ENCODE results near the gene GSDMA. TPM values are rescaled to one million over a fixed set of nuclear protein-coding genes. Genes with fewer than 3 reads are reported as not detected.

The GSDMA gene
- total RNA-seq, 4 donors from 2014 or later, result 0.65 to 1.1 (median 0.72) TPM; not detected in 1

GRCh38 chr17:39921323-39921722 is 41.5 kb upstream of the GSDMA start:
- TF ChIP-seq, protein P1, sequence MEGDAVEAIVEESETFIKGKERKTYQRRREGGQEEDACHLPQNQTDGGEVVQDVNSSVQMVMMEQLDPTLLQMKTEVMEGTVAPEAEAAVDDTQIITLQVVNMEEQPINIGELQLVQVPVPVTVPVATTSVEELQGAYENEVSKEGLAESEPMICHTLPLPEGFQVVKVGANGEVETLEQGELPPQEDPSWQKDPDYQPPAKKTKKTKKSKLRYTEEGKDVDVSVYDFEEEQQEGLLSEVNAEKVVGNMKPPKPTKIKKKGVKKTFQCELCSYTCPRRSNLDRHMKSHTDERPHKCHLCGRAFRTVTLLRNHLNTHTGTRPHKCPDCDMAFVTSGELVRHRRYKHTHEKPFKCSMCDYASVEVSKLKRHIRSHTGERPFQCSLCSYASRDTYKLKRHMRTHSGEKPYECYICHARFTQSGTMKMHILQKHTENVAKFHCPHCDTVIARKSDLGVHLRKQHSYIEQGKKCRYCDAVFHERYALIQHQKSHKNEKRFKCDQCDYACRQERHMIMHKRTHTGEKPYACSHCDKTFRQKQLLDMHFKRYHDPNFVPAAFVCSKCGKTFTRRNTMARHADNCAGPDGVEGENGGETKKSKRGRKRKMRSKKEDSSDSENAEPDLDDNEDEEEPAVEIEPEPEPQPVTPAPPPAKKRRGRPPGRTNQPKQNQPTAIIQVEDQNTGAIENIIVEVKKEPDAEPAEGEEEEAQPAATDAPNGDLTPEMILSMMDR (IDR thresholded peaks at IDR 0.05), result no peak
- DNase-seq (ENCODE audit: low spot score), result no peak
- no peak for ATAC-seq (ENCODE audit: low FRiP score)

GRCh38 chr17:39922006-39922405 is 40.8 kb upstream of the GSDMA start:
- TF ChIP-seq, protein P1 (IDR thresholded peaks at IDR 0.05), result no peak
- ATAC-seq (ENCODE audit: low FRiP score), result no peak
- DNase-seq (ENCODE audit: low spot score), result no peak

- TF ChIP-seq, protein P1 (IDR thresholded peaks at IDR 0.05), result no peak
- no peak for ATAC-seq (ENCODE audit: low FRiP score)
- no peak for DNase-seq (ENCODE audit: low spot score)
Measured at GRCh38 chr17:39923230-39923629, 39.6 kb upstream of the GSDMA start.

DNA sequence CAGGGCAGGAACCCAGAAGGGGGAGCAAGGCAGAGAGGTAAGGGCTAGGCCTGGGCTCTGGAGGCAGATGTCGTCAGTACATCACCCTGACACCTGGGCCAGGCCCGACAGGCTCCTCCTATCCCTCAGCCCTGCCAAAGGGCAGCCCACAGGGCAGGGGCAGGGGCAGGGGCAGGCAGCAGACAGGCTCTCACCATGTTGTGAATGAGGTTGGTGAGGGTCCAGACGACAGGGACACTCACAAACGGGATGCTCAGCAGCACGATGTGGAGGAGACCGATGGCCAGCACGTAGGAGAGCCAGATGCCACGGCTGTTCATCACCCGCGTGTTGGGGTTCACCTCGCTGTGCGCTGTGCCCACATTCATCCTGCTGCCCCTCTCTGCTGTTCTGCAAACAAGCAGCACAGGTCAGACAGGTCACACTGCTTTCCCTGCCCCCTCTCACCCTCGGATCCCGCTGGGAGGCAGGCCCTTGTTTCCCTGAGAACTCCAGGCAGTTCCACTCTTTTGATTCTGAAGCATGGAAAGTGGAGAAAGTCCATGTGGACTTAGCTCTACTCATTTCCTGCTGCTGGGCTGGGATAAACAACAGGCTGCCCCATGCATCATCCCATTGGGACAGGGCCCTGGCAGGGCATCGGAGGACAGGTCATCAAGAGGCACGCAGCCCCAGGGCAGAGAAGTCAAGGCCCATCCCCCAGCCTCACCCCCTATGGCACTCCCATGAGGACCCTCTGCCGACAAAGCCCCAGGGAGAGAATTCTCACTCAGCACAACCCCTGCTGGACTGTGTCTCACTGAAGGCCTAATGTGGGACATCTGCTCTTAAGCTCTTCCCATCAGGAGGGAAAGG is 38.7 kb upstream of the GSDMA start:
- DNase-seq (ENCODE audit: low spot score) (no peak), ATAC-seq (ENCODE audit: low FRiP score) (no peak)
- TF ChIP-seq, protein P1 (IDR thresholded peaks at IDR 0.05), result no peak

DNA sequence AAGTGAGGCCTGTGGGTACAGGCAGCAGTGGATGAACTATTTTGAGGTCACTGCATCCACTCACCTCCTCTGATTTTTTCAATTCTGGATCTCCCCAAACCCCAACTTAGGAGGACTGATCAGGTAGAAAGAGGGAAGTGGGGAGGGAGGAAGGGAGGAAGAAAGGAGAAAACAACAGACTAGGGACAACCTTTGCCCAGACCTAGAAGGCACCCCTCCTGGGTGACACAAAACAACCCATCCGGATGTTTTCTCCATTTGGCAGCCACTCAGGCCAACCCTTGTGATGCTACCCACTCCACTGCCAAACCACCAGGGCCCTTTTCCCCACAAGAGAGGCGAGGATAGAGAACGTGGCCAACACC is 38.1 kb upstream of the GSDMA start:
- no peak for ATAC-seq (ENCODE audit: low FRiP score)
- TF ChIP-seq, protein P1 (IDR thresholded peaks at IDR 0.05), result no peak
- DNase-seq (ENCODE audit: low spot score), result no peak

- TF ChIP-seq, protein P1 (IDR thresholded peaks at IDR 0.05), result no peak
- no peak for ATAC-seq (ENCODE audit: low FRiP score)
- DNase-seq (ENCODE audit: low spot score), result no peak
Measured at GRCh38 chr17:39925282-39926134, 37.3 kb upstream of the GSDMA start.
